ENCODE data around the gene RHOBTB3.

The RHOBTB3 gene

GRCh38 chr5:95730730-95731570, at the start of gene RHOBTB3:
RHOBTB3 (plus strand) TSS chr5:95731336; CDS start chr5:95731683, 347 bp downstream.
- peak within 1 kb of the TSS; percentile 96 for H3K27ac ChIP-seq
- TF ChIP-seq CTCF (conservative IDR thresholded peaks at IDR 0.05): peak; percentile 14

- no peak for TF ChIP-seq CTCF (conservative IDR thresholded peaks at IDR 0.05)
- no peak within 1 kb of the TSS for H3K27ac ChIP-seq
These were observed 48.2 kb upstream of the RHOBTB3 start, which contains the start of gene SPATA9 for GRCh38 chr5:95682891-95683290. SPATA9 (minus strand) TSS chr5:95682991; CDS start chr5:95682854, 137 bp downstream.

- no peak for TF ChIP-seq CTCF (conservative IDR thresholded peaks at IDR 0.05)
- no peak overlapping the region for H3K27ac ChIP-seq
These were observed 46.8 kb upstream of the RHOBTB3 start for GRCh38 chr5:95684361-95684760.

GRCh38 chr5:95686651-95687050, 44.5 kb upstream of the RHOBTB3 start:
- no peak overlapping the region for H3K27ac ChIP-seq
- no peak for TF ChIP-seq CTCF (conservative IDR thresholded peaks at IDR 0.05)

GRCh38 chr5:95689680-95690079, 41.5 kb upstream of the RHOBTB3 start:
- no peak for TF ChIP-seq CTCF (conservative IDR thresholded peaks at IDR 0.05)
- H3K27ac ChIP-seq: no peak overlapping the region

- TF ChIP-seq CTCF (conservative IDR thresholded peaks at IDR 0.05): no peak
- no peak overlapping the region for H3K27ac ChIP-seq
These were observed 40.8 kb upstream of the RHOBTB3 start for GRCh38 chr5:95690333-95690732.

GRCh38 chr5:95697781-95698681, 33.1 kb upstream of the RHOBTB3 start:
- no peak for TF ChIP-seq CTCF (conservative IDR thresholded peaks at IDR 0.05)
- H3K27ac ChIP-seq: peak overlapping the region; percentile 45
